HG03139 (cell line): ENCODE data around the gene NXPH1.

ENCODE experiments used
- ATAC-seq: cut with Tn5 transposase; IDR thresholded peaks from one replicate; pipeline ENCODE4 v1.9.1; 2021; ENCODE audit not compliant: unreplicated experiment

The NXPH1 gene

GRCh38 chr7:8435590-8436545, 2.5 kb downstream of the NXPH1 start:
- no peak for ATAC-seq

GRCh38 chr7:8436965-8437364, 3.6 kb downstream of the NXPH1 start:
- no peak for ATAC-seq

- no peak for ATAC-seq
Measured at GRCh38 chr7:8437606-8438005, 4.2 kb downstream of the NXPH1 start.

- ATAC-seq = no peak
Measured at GRCh38 chr7:8440670-8441069, 7.3 kb downstream of the NXPH1 start.

- ATAC-seq = no peak
Measured at GRCh38 chr7:8441106-8441965, 7.9 kb downstream of the NXPH1 start.

GRCh38 chr7:8442051-8442813, 8.8 kb downstream of the NXPH1 start:
- no peak for ATAC-seq

- ATAC-seq = no peak
Measured at GRCh38 chr7:8442814-8443304, 9.4 kb downstream of the NXPH1 start.

- ATAC-seq = no peak
Measured at GRCh38 chr7:8443576-8444467, 10.4 kb downstream of the NXPH1 start.

- no peak for ATAC-seq
Measured at GRCh38 chr7:8444468-8444769, 11.0 kb downstream of the NXPH1 start.

GRCh38 chr7:8453535-8453934, 20.1 kb downstream of the NXPH1 start:
- ATAC-seq = no peak

- no peak for ATAC-seq
Measured at GRCh38 chr7:8455426-8455825, 22.0 kb downstream of the NXPH1 start.

GRCh38 chr7:8462309-8462708, 28.9 kb downstream of the NXPH1 start:
- no peak for ATAC-seq

- no peak for ATAC-seq
Measured at GRCh38 chr7:8465338-8465737, 31.9 kb downstream of the NXPH1 start.

- ATAC-seq = no peak
Measured at GRCh38 chr7:8480527-8480926, 47.1 kb downstream of the NXPH1 start.

GRCh38 chr7:8481096-8481495, 47.7 kb downstream of the NXPH1 start:
- no peak for ATAC-seq

GRCh38 chr7:8481752-8482446, 48.5 kb downstream of the NXPH1 start:
- no peak for ATAC-seq

GRCh38 chr7:8490391-8491045, 57.1 kb downstream of the NXPH1 start:
- no peak for ATAC-seq

GRCh38 chr7:8491106-8491505, 57.7 kb downstream of the NXPH1 start:
- ATAC-seq = no peak
